NCI-H1930 (cell line): ENCODE measurements around the gene PDX1.

ENCODE experiments used
- DNase-seq, 2 experiments: peaks; one replicate each; lab custom pipeline; 2025; lab: John Stamatoyannopoulos, UW

PDX1 gene

DNA sequence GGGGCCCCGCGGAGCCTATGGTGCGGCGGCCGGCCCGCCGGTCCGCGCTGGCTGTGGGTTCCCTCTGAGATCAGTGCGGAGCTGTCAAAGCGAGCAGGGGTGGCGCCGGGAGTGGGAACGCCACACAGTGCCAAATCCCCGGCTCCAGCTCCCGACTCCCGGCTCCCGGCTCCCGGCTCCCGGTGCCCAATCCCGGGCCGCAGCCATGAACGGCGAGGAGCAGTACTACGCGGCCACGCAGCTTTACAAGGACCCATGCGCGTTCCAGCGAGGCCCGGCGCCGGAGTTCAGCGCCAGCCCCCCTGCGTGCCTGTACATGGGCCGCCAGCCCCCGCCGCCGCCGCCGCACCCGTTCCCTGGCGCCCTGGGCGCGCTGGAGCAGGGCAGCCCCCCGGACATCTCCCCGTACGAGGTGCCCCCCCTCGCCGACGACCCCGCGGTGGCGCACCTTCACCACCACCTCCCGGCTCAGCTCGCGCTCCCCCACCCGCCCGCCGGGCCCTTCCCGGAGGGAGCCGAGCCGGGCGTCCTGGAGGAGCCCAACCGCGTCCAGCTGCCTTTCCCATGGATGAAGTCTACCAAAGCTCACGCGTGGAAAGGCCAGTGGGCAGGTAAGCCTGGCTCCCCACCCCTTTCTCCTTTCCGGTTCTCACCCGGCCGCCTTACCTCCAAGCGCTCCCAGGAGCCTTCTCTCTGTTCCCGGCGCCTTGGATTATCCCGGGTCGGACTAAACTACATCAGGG, at the start of gene PDX1:
TSS of gene PDX1 (plus strand) at position 67 of the 743 bp plus-strand sequence. CDS start at position 206, 139 bp downstream.
- DNase-seq: peak in 1 of 2 experiments; percentile 32

- DNase-seq: no peak
Measured at GRCh38 chr13:27878274-27878673, 41.5 kb upstream of the PDX1 start.

DNA sequence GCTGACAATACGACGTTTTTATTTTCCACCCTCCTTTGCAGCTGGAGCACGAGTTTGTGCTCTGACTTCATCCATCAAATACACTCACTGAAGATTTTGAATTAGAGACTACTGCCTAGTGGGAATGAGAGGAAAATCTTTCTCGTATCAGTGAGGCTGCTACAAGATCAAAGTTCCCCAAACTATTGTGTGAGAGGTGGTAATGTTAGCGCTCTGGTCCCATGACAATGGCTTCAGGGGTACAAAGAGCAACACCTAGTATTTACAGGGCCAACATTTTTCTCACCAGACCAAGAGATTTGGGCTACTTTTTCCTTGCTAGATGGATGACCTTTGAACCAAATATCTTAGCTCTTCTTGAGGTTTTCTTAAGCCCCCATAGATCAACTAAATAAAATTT, 30.3 kb upstream of the PDX1 start:
- no peak for DNase-seq

- DNase-seq: no peak
Measured at GRCh38 chr13:27896726-27897125, 23.1 kb upstream of the PDX1 start.

DNA sequence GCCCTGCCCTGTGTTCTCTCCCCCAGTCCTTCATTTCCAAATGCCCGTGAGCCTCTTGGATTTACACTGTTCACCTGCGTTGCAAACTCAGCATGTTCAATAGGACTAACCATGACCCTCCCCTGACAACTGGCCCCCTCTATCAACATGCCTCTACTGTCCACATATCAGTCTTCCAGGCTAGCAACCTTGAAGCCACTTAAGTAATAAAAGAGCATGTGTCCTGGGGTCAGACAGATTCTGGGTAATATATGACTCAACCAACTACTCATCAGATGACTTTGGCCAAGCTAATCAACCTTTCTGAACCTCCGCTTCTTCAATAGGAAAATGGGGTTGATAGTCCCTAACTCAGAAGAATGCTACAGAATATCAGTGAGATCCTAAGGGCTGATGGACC, 15.1 kb upstream of the PDX1 start:
- DNase-seq: no peak

DNA sequence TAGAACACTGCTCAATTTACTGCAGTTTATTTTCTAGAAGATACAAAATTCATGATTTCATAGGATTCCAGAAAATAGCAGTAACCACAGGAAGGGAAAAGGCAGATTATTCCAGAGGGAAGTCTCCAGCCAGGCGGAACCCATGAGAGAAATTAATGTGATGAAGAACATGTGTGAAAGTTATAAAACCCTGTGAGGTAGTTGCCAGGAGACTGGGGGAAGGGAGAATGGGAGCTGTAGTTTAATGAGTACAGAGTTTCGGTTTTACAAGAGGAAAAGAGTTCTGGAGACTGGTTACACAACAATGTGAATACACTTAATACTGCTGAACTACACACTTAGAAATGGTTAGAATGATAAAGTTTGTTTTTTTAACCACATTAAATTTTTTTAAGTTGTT, 14.2 kb upstream of the PDX1 start:
- DNase-seq: no peak

GRCh38 chr13:27907121-27907787, 12.5 kb upstream of the PDX1 start:
- DNase-seq: no peak

GRCh38 chr13:27909378-27909777, 10.4 kb upstream of the PDX1 start:
- no peak for DNase-seq

DNA sequence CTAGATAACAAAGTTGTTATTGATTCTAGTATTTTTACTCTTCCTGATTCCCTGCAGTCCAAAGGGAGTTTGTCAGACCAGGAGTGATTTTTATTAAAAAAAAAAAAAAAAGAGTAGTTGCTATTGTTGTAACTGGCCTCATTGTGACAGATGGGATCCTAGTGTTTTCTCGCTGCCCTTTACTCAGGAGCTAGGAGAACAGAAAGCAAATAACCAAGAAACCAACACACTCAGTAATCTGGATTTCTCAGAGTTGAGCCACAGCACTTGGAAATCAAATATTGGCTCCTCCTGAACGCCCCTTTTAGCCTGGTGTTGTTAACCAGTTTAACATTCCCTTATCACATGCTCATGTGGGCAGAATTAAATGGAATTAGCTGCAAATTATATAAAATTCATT, 8.3 kb upstream of the PDX1 start:
- DNase-seq: no peak

GRCh38 chr13:27913160-27913559, 6.6 kb upstream of the PDX1 start:
- no peak for DNase-seq

DNA sequence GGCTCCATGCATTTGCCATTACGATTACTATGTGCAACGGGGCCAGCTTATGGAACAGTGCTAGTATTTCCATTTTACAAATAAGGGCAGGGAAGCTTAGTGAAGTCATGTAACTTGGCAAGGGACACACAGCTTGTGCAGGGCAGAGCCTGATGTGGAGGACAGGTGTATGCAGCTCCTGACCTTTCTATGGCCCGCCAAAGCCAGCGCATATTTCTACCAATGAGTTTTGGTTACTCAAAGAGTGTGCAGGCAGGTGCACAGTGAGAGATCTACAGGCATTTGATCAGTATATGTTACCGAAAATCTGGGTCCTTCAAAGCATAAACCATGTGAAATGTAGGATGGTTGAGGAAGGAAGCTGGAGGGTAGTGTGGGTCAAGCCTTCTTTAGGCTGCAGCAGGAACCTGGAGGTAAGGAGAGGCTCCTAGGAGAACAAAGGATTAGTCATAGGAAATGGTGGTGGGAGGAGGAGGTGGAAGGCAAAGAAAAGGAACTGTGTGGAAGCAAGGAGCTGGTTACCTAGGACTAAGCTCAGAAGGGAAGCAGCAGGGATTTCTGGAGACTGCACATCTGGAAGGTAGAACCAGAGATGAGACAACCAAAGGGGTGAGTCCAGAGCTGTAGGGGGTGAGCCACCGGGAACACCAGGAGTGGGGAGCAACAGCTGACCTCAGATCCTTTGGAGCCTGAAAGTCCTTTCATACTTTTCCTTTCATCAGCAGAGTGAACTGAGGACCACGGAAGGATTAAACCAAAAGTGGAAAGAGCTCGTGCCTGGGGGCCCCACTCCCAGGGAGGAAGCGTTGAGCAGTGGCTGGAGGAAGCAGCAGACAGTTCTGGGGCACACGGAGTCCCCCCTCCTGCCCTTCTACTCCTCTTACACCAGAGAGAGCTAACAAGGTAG, 4.2 kb upstream of the PDX1 start:
- no peak for DNase-seq

GRCh38 chr13:27917121-27917947, 2.5 kb upstream of the PDX1 start:
- DNase-seq: no peak

- DNase-seq: no peak
Measured at GRCh38 chr13:27918041-27918917, 1.5 kb upstream of the PDX1 start.

DNA sequence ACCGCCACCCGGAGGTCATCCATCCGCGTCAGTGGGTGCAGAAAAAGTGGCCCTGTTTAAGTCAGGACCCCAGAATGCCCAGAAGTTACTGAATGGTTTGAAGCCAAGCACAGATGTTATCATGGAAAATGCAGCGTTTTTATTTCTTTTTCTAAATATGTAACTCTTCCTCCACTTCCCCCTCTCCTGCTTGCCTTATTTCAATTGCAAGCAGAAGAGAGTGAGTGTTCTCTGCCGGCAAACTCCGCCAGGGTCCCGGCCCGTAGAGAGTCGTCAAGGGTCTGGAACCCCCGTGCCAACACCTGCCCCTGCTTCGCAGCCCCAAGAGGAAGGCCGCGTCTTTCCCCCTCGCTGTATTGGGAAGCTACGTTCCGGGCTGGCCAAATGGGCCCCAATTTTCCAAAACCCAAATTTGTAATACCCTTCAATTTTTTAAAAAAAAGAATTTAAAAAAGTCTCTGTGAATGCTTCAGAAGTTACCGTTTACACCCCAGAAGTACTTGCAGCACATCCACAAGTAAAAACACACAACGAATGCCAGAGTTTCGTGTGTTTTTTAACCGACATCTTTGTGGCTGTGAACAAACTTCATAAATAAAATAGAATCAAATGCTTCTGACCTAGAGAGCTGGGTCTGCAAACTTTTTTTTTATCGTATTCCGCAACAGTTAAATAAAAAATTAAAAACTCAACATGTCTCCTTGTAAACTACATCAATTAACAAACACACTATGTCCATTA, 712 bp upstream of the PDX1 start:
- DNase-seq: no peak

- DNase-seq: no peak
Measured at GRCh38 chr13:27919659-27919933, 204 bp upstream of the PDX1 start.

DNA sequence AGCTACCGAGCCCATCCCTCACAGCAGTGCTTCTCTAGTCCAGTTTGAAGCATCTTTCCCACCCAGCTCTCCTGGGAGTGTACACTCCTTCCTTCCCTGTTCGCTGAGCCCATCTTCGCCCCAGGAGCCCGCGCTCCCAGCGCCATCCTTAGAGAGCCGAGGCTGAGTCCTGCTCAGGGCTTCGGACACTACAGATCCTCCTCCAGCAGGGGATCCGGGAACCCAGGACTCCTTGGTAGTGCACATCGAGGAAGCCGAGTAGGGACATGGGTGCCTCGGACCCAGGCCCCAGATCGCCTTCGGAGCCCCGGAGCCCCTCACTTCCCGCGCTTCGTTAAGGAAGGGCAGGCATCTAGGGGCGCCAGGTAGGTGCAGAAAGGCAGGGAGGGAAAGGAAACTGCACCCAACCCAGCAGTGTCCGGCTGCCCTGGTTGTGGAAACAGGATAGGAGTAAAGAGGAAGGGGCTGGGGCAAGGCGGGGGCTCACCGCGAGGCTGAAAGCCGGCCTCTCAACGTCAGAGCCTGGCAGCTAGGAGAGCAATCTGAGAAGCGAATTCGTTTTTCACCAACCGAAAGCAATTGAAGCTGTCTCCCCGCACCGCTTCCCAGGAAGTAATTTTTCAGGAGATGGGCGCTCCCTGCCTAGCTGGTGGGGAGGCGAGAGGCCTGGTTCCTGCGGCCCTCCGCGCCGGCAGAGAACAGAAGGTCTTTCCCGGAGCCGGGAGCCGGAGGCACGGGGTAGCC, 1.0 kb downstream of the PDX1 start:
- peak in 1 of 2 experiments; percentile 27 for DNase-seq

DNA sequence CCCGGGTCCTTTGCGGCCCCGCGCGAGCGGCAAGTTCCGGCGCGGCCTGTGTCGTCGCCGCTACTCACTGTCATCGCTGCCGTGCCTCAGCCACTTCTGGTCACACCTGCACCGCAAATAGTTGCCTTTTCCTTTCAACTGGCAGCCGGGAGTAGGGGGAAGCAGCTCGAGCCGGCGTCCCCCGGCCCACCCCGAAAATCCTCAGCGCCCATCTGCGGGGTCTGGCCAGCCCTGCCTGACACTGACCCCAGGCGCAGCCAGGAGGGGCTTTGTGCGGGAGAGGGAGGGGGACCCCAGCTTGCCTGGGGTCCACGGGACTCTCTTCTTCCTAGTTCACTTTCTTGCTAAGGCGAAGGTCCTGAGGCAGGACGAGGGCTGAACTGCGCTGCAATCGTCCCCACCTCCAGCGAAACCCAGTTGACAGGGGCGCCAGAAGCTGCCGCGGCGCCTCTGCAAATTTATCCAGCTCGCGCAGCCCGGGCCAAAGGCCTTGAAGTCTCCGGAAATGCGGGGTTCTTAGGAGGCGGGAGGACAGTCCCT, 1.7 kb downstream of the PDX1 start:
- no peak for DNase-seq

DNA sequence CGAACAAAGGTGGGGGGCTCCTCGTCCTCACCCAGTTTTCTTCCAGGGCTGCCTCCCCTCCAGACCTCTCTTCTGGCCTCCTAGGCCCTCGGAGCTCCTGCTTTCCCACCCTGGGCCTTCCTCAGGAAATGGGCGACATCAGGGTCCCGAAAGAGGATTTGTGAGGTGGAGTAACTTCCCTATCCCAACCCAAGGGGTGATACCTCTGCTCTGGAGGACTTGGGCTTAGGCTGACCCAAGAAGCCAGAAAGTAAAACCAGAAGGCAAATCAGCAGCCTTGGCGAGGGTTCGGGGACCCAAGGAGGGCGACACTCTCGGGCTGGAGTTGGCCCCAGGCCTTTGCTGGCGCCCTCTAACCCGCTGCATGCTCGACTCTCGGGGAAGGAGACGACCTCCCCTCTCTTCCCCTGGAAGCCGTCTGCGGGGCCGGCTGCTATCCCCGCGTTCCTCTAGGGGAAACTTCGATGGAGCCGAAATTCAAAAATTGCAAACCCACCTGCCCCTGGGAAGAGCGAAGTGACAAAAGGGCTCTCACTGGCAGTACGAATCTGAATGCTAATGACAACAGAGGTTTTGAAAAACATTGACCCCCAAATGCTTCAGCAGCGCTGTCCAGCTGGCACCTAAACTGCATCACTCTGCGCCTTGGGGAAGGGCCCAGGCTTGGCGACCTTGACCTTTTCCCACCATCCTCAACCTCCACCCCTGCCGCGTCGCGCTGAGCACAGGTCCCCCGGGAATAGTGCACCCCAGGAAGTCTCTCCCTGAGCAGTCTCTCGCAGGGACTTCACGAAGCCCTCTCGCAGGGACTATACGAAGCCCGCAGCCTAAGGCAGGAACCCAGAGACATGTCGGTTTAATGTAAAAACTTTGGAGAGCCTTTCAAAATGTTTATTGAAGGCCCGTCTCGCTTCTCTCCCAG, 2.4 kb downstream of the PDX1 start:
- no peak for DNase-seq
